WTC11 (cell line): ENCODE measurements around the gene LINC00305. TPM values are rescaled to one million over a fixed set of nuclear protein-coding genes. Genes with fewer than 3 reads are reported as not detected.

ENCODE experiments used
- ATAC-seq: fragments of 200-7000 bp; cut with Tn5 transposase; 2 replicates; pipeline ENCODE4 v1.10.0; 2021; ENCODE audit warnings: mild to moderate bottlenecking, moderate library complexity
- Bru-seq: library from RNA; stranded (reverse); fragments of 400-500 nt; gene quantifications from one replicate; lab custom pipeline; 2021; lab: Mats Ljungman, UMichigan
- CTCF ChIA-PET: fragments of 300-600 bp; sonication (Branson Sonifier 250); formaldehyde crosslinking; loops from one replicate; lab custom pipeline; 2021; ENCODE audit warnings: antibody characterized with exemption; lab: Charles Lee
- POLR2A ChIA-PET: fragments of 350-600 bp; sonication (Branson Sonifier 250); formaldehyde crosslinking; loops from one replicate; lab custom pipeline; 2021; ENCODE audit warnings: antibody characterized with exemption; lab: Charles Lee
- DNase-seq: peaks from one replicate; pipeline ENCODE4 v3.0.0; 2021; ENCODE audit warnings: low spot score
- H3K27ac Mint-ChIP-seq: 2 replicates; pipeline ENCODE4 v1.8.0; 2021; ENCODE audit warnings: mixed read lengths
- H3K27me3 Mint-ChIP-seq: 2 replicates; pipeline ENCODE4 v1.8.0; 2021; ENCODE audit warnings: low read depth, mild to moderate bottlenecking, moderate library complexity, mixed read lengths
- H3K36me3 Mint-ChIP-seq: 2 replicates; pipeline ENCODE4 v1.8.0; 2021; ENCODE audit warnings: mixed read lengths
- H3K4me1 Mint-ChIP-seq: 2 replicates; pipeline ENCODE4 v1.8.0; 2022; ENCODE audit warnings: mixed read lengths
- H3K4me3 Mint-ChIP-seq: 2 replicates; pipeline ENCODE4 v1.8.0; 2021; ENCODE audit warnings: mild to moderate bottlenecking, moderate library complexity, mixed read lengths
- H3K9me3 Mint-ChIP-seq: 2 replicates; pipeline ENCODE4 v1.8.0; 2021; ENCODE audit warnings: mixed read lengths
- CREB1 ChIP-seq: sonication (generic); formaldehyde crosslinking; IDR thresholded peaks from 2 replicates; pipeline ENCODE4 v1.8.0; 2023; ENCODE audit warnings: mild to moderate bottlenecking, missing genetic modification reagents
- FOXK1 ChIP-seq: sonication (generic); formaldehyde crosslinking; IDR thresholded peaks from 2 replicates; pipeline ENCODE4 v1.8.0; 2022; ENCODE audit warnings: mild to moderate bottlenecking, moderate library complexity, missing genetic modification reagents
- HMGA2 ChIP-seq: fragments of 250-450 bp; sonication (Bioruptor Pico); IDR thresholded peaks from 2 replicates; pipeline ENCODE4 v1.4.0; 2021; ENCODE audit warnings: mild to moderate bottlenecking, moderate library complexity
- MYBL2 ChIP-seq: sonication (generic); formaldehyde crosslinking; IDR thresholded peaks from 2 replicates; pipeline ENCODE4 v1.8.1; 2023; ENCODE audit warnings: mild to moderate bottlenecking, moderate library complexity, missing genetic modification reagents
- NFATC4 ChIP-seq: fragments of 250-450 bp; sonication (Bioruptor Pico); IDR thresholded peaks from 2 replicates; pipeline ENCODE4 v1.9.0; 2021; ENCODE audit warnings: mild to moderate bottlenecking
- NR1H2 ChIP-seq: sonication (generic); formaldehyde crosslinking; IDR thresholded peaks from 2 replicates; pipeline ENCODE4 v1.9.0; 2021; ENCODE audit warnings: mild to moderate bottlenecking, moderate library complexity, missing genetic modification reagents
- ZNF232 ChIP-seq: sonication (generic); formaldehyde crosslinking; IDR thresholded peaks from 2 replicates; pipeline ENCODE4 v1.8.0; 2022; ENCODE audit warnings: mild to moderate bottlenecking, missing genetic modification reagents
- ZNF396 ChIP-seq: fragments of 250-450 bp; sonication (Bioruptor Pico); IDR thresholded peaks from 2 replicates; pipeline ENCODE4 v1.8.0; 2021; ENCODE audit warnings: mild to moderate bottlenecking, moderate library complexity, borderline replicate concordance
- ZNF671 ChIP-seq: fragments of 250-450 bp; sonication (Bioruptor Pico); IDR thresholded peaks from 2 replicates; pipeline ENCODE4 v1.8.0; 2021; ENCODE audit warnings: mild to moderate bottlenecking
- long read RNA-seq, 3 experiments: library from RNA in 1 of 3; library from capped mRNA in 1 of 3; library from polyadenylated mRNA in 1 of 3; unstranded in 2 of 3; stranded (forward) in 1 of 3; transcript quantifications; one replicate each; pipeline ENCODE4 v2.0.0, GENCODE V29; 2021
- total RNA-seq: library from RNA; stranded (reverse); gene quantifications from 3 replicates; pipeline ENCODE4 v1.2.3, GENCODE V29; 2021
- TF ChIP-seq, protein P1 (sequence below): fragments of 250-450 bp; sonication (Bioruptor Pico); IDR thresholded peaks from 2 replicates; pipeline ENCODE4 v1.9.0; 2021; ENCODE audit warnings: mild to moderate bottlenecking
- TF ChIP-seq, protein P2 (sequence below): sonication (generic); formaldehyde crosslinking; IDR thresholded peaks from 2 replicates; pipeline ENCODE4 v1.8.0; 2023; ENCODE audit warnings: missing genetic modification reagents, mild to moderate bottlenecking, borderline replicate concordance
- TF ChIP-seq, protein P3 (sequence below): fragments of 200-600 bp; IDR thresholded peaks from 2 replicates; pipeline ENCODE4 v1.8.0; 2022; ENCODE audit warnings: antibody characterized with exemption
- TF ChIP-seq, protein P4 (sequence below): sonication (generic); formaldehyde crosslinking; IDR thresholded peaks from 2 replicates; pipeline ENCODE4 v1.8.1; 2022; ENCODE audit warnings: low read depth, missing genetic modification reagents, borderline replicate concordance
- TF ChIP-seq, protein P5 (sequence below): fragments of 250-450 bp; sonication (Bioruptor Pico); IDR thresholded peaks from 2 replicates; pipeline ENCODE4 v1.8.0; 2021; ENCODE audit warnings: mild to moderate bottlenecking
- TF ChIP-seq, protein P6 (sequence below): sonication (generic); formaldehyde crosslinking; IDR thresholded peaks from 2 replicates; pipeline ENCODE4 v1.8.1; 2022; ENCODE audit warnings: missing genetic modification reagents, borderline replicate concordance
- TF ChIP-seq, protein P7 (sequence below): sonication (generic); formaldehyde crosslinking; IDR thresholded peaks from 2 replicates; pipeline ENCODE4 v1.8.0; 2023; ENCODE audit warnings: missing genetic modification reagents
- TF ChIP-seq, protein P8 (sequence below): fragments of 250-450 bp; sonication (Bioruptor Pico); IDR thresholded peaks from 2 replicates; pipeline ENCODE4 v1.9.0; 2021; ENCODE audit warnings: mild to moderate bottlenecking, borderline replicate concordance

Gene LINC00305
- total RNA-seq: not detected in 3 replicates
- percentile 4 among the genes with signal in this experiment for Bru-seq, nascent RNA
- long read RNA-seq, experiment 1: 0 reads
- long read RNA-seq, experiment 2: 0 reads
- long read RNA-seq, experiment 3: 0 reads

DNA sequence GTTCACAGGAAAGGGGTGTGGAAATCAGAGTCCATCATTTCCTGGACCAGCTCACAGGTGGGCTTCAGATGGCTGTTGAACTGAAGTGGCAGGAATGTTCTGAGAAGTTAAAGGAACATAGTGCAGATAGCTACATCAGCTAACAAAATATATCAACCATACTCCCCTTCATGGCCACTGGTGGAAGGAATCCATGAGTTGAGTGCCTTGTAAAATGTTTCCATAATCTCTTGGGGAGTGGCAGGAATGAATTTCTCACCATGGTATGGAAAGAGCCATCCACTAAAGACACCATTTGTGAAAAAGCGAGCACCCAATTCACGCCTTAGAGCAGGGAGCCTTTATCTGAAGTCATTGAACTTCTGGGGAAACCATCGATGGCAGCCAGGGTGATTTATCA is at the start of gene LINC00305:
LINC00305 (minus strand) TSS at position 101 of the 400 bp plus-strand sequence.
- no peak within 1 kb of the TSS for H3K27ac Mint-ChIP-seq
- CTCF ChIA-PET: no interaction called here
- no peaks in the 10 kb centered on the region for H3K9me3 Mint-ChIP-seq
- ATAC-seq: no peak
- POLR2A ChIA-PET: no interaction called here
- H3K4me3 Mint-ChIP-seq: no peak within 1 kb of the TSS
- no peak for DNase-seq
- H3K27me3 Mint-ChIP-seq: no peaks in the 10 kb centered on the region; the same call in 1 of the 2 replicates
- H3K36me3 Mint-ChIP-seq: no peaks in the 10 kb centered on the region
- TF ChIP-seq NR1H2 (CRISPR knock-in tag) (no peak), MYBL2 (no peak), NFATC4 (CRISPR knock-in tag) (no peak), HMGA2 (no peak), ZNF396 (CRISPR knock-in tag) (no peak), CREB1 (CRISPR knock-in tag) (no peak), FOXK1 (CRISPR knock-in tag) (no peak), ZNF232 (CRISPR knock-in tag) (no peak), ZNF671 (CRISPR knock-in tag) (no peak)
- TF ChIP-seq, protein P1, sequence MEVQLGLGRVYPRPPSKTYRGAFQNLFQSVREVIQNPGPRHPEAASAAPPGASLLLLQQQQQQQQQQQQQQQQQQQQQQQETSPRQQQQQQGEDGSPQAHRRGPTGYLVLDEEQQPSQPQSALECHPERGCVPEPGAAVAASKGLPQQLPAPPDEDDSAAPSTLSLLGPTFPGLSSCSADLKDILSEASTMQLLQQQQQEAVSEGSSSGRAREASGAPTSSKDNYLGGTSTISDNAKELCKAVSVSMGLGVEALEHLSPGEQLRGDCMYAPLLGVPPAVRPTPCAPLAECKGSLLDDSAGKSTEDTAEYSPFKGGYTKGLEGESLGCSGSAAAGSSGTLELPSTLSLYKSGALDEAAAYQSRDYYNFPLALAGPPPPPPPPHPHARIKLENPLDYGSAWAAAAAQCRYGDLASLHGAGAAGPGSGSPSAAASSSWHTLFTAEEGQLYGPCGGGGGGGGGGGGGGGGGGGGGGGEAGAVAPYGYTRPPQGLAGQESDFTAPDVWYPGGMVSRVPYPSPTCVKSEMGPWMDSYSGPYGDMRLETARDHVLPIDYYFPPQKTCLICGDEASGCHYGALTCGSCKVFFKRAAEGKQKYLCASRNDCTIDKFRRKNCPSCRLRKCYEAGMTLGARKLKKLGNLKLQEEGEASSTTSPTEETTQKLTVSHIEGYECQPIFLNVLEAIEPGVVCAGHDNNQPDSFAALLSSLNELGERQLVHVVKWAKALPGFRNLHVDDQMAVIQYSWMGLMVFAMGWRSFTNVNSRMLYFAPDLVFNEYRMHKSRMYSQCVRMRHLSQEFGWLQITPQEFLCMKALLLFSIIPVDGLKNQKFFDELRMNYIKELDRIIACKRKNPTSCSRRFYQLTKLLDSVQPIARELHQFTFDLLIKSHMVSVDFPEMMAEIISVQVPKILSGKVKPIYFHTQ: no peak
- TF ChIP-seq, protein P2, sequence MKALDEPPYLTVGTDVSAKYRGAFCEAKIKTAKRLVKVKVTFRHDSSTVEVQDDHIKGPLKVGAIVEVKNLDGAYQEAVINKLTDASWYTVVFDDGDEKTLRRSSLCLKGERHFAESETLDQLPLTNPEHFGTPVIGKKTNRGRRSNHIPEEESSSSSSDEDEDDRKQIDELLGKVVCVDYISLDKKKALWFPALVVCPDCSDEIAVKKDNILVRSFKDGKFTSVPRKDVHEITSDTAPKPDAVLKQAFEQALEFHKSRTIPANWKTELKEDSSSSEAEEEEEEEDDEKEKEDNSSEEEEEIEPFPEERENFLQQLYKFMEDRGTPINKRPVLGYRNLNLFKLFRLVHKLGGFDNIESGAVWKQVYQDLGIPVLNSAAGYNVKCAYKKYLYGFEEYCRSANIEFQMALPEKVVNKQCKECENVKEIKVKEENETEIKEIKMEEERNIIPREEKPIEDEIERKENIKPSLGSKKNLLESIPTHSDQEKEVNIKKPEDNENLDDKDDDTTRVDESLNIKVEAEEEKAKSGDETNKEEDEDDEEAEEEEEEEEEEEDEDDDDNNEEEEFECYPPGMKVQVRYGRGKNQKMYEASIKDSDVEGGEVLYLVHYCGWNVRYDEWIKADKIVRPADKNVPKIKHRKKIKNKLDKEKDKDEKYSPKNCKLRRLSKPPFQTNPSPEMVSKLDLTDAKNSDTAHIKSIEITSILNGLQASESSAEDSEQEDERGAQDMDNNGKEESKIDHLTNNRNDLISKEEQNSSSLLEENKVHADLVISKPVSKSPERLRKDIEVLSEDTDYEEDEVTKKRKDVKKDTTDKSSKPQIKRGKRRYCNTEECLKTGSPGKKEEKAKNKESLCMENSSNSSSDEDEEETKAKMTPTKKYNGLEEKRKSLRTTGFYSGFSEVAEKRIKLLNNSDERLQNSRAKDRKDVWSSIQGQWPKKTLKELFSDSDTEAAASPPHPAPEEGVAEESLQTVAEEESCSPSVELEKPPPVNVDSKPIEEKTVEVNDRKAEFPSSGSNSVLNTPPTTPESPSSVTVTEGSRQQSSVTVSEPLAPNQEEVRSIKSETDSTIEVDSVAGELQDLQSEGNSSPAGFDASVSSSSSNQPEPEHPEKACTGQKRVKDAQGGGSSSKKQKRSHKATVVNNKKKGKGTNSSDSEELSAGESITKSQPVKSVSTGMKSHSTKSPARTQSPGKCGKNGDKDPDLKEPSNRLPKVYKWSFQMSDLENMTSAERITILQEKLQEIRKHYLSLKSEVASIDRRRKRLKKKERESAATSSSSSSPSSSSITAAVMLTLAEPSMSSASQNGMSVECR (CRISPR knock-in tag): no peak
- TF ChIP-seq, protein P3, sequence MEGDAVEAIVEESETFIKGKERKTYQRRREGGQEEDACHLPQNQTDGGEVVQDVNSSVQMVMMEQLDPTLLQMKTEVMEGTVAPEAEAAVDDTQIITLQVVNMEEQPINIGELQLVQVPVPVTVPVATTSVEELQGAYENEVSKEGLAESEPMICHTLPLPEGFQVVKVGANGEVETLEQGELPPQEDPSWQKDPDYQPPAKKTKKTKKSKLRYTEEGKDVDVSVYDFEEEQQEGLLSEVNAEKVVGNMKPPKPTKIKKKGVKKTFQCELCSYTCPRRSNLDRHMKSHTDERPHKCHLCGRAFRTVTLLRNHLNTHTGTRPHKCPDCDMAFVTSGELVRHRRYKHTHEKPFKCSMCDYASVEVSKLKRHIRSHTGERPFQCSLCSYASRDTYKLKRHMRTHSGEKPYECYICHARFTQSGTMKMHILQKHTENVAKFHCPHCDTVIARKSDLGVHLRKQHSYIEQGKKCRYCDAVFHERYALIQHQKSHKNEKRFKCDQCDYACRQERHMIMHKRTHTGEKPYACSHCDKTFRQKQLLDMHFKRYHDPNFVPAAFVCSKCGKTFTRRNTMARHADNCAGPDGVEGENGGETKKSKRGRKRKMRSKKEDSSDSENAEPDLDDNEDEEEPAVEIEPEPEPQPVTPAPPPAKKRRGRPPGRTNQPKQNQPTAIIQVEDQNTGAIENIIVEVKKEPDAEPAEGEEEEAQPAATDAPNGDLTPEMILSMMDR: no peak
- TF ChIP-seq, protein P4, sequence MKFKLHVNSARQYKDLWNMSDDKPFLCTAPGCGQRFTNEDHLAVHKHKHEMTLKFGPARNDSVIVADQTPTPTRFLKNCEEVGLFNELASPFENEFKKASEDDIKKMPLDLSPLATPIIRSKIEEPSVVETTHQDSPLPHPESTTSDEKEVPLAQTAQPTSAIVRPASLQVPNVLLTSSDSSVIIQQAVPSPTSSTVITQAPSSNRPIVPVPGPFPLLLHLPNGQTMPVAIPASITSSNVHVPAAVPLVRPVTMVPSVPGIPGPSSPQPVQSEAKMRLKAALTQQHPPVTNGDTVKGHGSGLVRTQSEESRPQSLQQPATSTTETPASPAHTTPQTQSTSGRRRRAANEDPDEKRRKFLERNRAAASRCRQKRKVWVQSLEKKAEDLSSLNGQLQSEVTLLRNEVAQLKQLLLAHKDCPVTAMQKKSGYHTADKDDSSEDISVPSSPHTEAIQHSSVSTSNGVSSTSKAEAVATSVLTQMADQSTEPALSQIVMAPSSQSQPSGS (CRISPR knock-in tag): no peak
- TF ChIP-seq, protein P5, sequence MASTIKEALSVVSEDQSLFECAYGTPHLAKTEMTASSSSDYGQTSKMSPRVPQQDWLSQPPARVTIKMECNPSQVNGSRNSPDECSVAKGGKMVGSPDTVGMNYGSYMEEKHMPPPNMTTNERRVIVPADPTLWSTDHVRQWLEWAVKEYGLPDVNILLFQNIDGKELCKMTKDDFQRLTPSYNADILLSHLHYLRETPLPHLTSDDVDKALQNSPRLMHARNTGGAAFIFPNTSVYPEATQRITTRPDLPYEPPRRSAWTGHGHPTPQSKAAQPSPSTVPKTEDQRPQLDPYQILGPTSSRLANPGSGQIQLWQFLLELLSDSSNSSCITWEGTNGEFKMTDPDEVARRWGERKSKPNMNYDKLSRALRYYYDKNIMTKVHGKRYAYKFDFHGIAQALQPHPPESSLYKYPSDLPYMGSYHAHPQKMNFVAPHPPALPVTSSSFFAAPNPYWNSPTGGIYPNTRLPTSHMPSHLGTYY: no peak
- TF ChIP-seq, protein P6, sequence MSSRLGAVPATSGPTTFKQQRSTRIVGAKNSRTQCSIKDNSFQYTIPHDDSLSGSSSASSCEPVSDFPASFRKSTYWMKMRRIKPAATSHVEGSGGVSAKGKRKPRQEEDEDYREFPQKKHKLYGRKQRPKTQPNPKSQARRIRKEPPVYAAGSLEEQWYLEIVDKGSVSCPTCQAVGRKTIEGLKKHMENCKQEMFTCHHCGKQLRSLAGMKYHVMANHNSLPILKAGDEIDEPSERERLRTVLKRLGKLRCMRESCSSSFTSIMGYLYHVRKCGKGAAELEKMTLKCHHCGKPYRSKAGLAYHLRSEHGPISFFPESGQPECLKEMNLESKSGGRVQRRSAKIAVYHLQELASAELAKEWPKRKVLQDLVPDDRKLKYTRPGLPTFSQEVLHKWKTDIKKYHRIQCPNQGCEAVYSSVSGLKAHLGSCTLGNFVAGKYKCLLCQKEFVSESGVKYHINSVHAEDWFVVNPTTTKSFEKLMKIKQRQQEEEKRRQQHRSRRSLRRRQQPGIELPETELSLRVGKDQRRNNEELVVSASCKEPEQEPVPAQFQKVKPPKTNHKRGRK (CRISPR knock-in tag): no peak
- TF ChIP-seq, protein P7, sequence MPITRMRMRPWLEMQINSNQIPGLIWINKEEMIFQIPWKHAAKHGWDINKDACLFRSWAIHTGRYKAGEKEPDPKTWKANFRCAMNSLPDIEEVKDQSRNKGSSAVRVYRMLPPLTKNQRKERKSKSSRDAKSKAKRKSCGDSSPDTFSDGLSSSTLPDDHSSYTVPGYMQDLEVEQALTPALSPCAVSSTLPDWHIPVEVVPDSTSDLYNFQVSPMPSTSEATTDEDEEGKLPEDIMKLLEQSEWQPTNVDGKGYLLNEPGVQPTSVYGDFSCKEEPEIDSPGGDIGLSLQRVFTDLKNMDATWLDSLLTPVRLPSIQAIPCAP: no peak
- TF ChIP-seq, protein P8, sequence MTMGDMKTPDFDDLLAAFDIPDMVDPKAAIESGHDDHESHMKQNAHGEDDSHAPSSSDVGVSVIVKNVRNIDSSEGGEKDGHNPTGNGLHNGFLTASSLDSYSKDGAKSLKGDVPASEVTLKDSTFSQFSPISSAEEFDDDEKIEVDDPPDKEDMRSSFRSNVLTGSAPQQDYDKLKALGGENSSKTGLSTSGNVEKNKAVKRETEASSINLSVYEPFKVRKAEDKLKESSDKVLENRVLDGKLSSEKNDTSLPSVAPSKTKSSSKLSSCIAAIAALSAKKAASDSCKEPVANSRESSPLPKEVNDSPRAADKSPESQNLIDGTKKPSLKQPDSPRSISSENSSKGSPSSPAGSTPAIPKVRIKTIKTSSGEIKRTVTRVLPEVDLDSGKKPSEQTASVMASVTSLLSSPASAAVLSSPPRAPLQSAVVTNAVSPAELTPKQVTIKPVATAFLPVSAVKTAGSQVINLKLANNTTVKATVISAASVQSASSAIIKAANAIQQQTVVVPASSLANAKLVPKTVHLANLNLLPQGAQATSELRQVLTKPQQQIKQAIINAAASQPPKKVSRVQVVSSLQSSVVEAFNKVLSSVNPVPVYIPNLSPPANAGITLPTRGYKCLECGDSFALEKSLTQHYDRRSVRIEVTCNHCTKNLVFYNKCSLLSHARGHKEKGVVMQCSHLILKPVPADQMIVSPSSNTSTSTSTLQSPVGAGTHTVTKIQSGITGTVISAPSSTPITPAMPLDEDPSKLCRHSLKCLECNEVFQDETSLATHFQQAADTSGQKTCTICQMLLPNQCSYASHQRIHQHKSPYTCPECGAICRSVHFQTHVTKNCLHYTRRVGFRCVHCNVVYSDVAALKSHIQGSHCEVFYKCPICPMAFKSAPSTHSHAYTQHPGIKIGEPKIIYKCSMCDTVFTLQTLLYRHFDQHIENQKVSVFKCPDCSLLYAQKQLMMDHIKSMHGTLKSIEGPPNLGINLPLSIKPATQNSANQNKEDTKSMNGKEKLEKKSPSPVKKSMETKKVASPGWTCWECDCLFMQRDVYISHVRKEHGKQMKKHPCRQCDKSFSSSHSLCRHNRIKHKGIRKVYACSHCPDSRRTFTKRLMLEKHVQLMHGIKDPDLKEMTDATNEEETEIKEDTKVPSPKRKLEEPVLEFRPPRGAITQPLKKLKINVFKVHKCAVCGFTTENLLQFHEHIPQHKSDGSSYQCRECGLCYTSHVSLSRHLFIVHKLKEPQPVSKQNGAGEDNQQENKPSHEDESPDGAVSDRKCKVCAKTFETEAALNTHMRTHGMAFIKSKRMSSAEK (CRISPR knock-in tag): no peak
- peaks cover 13% of the 10 kb centered on the region for H3K4me1 Mint-ChIP-seq
